ENCODE data around the gene VN1R4. TPM values are rescaled to one million over a fixed set of nuclear protein-coding genes. Genes with fewer than 3 reads are reported as not detected.

The VN1R4 gene
- total RNA-seq, 1 experiment from 2014 or later: not detected

Other genes starting within 250 kb of the VN1R4 start
- not detected in 2 replicates for gene ERVV-2, start 223.0 kb downstream of the VN1R4 start, total RNA-seq (2014; rRNA removed; shearing (Covaris generic))
- gene ZNF160, start 164.3 kb downstream of the VN1R4 start, total RNA-seq (2014; rRNA removed; shearing (Covaris generic)): 23.1 and 25.1 TPM in 2 replicates
- gene ZNF415, start 134.8 kb downstream of the VN1R4 start, total RNA-seq (2014; rRNA removed; shearing (Covaris generic)): 2.9 and 5.0 TPM in 2 replicates
- gene ZNF347, start 108.7 kb downstream of the VN1R4 start, total RNA-seq (2014; rRNA removed; shearing (Covaris generic)): 7.7 and 8.1 TPM in 2 replicates
- 2.5 and 3.6 TPM in 2 replicates for gene ZNF665, start 74.4 kb downstream of the VN1R4 start, total RNA-seq (2014; rRNA removed; shearing (Covaris generic))
- 12.4 and 14.4 TPM in 2 replicates for gene ZNF677, start 12.8 kb downstream of the VN1R4 start, total RNA-seq (2014; rRNA removed; shearing (Covaris generic))
- gene VN1R2, start 9.4 kb downstream of the VN1R4 start, total RNA-seq (2014; rRNA removed; shearing (Covaris generic)): not detected in 2 replicates
- gene ZNF845, start 66.0 kb upstream of the VN1R4 start, total RNA-seq (2014; rRNA removed; shearing (Covaris generic)): 7.9 and 10.8 TPM in 2 replicates
- gene ZNF525, start 98.0 kb upstream of the VN1R4 start, total RNA-seq (2014; rRNA removed; shearing (Covaris generic)): 6.4 and 11.5 TPM in 2 replicates
- 10.1 and 11.8 TPM in 2 replicates for gene ZNF765, start 127.4 kb upstream of the VN1R4 start, total RNA-seq (2014; rRNA removed; shearing (Covaris generic))
- gene ZNF761, start 164.3 kb upstream of the VN1R4 start, total RNA-seq (2014; rRNA removed; shearing (Covaris generic)): 15.4 and 16.7 TPM in 2 replicates
- gene ZNF813, start 200.0 kb upstream of the VN1R4 start, total RNA-seq (2014; rRNA removed; shearing (Covaris generic)): 4.7 and 4.9 TPM in 2 replicates